GM12801 (cell line): ENCODE measurements around the gene GLIS1.

Source experiments
- TF ChIP-seq, protein P1 (sequence below): IDR thresholded peaks from one replicate; pipeline ENCODE4 v1.5.1; 2011; ENCODE audit warnings: control low read depth; ENCODE audit not compliant: insufficient read length; ENCODE audit errors: extremely low read depth

Gene GLIS1

DNA sequence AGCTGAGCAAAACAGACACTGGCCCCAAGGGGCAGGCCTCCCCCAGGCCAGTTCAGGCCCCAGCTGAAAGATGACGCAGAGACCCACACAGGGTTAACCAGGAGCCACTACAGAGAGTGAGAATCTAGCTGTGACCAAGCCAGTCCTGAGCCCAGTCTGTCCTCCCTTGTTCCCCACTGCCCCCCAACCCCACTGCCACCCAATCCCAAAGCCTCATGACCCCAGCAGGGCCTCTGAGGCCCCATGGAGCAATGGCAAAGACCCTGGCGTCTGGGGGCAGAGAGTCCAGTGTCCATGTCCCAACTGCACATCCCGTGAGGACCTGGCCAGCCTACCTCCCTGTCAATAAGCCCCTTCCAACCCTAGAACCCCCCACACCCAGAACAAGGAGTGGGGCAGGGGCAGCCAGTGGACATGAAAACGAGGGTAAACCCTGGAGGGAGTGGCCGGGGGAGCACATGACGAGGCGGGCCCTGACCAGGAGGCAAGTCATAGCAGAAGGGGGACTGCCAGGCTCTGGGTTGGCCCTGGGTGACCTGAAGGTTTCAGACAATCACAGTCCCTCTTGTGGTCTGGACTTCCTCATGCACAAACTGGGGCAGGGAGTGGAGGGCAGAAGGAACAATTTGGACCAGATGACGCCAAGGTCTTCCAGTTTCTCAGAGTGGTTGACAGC lies 100.5 kb downstream of the GLIS1 start:
- TF ChIP-seq, protein P1, sequence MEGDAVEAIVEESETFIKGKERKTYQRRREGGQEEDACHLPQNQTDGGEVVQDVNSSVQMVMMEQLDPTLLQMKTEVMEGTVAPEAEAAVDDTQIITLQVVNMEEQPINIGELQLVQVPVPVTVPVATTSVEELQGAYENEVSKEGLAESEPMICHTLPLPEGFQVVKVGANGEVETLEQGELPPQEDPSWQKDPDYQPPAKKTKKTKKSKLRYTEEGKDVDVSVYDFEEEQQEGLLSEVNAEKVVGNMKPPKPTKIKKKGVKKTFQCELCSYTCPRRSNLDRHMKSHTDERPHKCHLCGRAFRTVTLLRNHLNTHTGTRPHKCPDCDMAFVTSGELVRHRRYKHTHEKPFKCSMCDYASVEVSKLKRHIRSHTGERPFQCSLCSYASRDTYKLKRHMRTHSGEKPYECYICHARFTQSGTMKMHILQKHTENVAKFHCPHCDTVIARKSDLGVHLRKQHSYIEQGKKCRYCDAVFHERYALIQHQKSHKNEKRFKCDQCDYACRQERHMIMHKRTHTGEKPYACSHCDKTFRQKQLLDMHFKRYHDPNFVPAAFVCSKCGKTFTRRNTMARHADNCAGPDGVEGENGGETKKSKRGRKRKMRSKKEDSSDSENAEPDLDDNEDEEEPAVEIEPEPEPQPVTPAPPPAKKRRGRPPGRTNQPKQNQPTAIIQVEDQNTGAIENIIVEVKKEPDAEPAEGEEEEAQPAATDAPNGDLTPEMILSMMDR, result no peak

DNA sequence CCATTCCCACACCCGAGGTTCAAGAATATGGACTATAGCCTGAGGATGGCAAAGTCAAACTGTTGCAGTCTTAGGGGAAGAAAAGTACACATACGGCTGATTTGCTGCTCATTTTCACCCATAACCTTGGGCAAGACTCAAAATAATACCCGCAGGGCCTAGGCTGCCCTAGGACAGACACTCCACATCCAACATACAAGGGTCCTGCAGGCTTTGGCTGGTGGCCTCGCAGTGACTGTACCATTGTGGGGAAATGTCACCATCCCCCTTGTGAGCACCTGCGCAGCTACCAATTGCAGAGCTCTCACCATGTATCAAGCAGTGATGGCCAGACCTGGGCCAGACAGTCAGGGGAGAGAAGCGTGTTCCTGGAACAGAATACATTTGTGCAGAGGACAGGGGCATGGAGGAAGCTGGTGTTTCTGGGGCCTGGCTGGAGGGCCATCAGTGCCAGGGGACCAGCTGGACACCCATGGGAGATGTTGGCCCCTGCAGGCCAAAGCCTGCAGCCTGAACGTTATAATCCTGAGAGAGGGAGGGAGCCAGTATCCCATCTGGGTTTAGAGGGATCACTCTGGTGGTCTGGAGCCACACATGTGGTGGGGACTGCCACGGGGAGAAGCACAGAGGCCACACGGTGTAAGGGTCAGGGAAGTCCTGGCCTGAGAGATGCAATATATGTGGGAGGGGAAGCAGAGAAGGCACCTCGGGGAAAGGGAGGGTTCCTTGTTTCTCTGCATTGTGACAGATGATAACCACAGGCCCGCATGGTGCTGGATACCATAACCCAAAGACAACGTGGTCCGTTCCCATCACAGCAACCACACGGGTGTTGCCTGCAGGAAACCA lies 101.2 kb downstream of the GLIS1 start:
- TF ChIP-seq, protein P1, result no peak

DNA sequence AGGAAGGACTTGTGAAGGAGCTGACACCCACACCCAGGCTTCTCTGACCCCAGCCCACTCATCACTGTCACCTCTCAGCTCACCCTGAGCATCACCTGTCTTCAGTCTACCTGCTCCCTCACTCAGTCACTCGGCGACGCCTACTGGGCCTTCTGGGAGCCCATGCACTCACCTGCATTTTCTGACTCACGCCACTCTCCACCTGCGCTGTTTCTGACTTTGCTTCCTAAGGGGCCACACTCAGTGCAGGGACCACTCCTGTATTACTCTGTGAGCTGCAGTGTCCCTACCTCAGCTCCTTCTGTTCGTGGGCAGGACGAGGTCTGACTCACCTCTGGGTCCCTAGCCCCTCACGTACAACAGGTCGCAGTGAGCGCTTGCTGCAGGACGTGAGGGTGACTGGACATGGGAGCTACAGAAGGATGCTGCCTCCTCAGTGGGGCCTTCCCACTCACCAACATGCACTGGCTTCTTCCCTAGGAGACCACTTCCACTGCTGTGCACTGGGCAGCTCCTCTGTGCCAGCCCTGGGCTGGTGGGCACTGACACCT lies 102.3 kb downstream of the GLIS1 start:
- TF ChIP-seq, protein P1, result no peak

DNA sequence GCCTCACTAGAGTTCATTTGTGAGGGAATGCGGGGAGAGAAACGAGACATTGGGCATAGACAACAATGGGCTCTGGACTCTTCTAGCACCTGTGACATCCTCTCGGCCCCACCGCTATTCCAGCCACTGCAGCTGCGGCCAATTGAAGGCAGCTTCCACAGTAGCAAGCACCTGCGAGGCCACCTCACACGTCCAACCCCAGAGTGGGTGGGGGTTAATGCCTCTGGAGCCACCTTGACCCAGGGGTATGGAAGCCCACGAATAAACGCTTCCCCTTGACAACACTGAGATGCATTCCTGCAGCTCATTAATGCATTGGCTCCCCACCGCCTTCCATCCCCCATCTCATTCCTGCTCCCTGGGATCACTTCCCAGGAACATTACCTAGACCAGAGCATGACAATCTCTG lies 104.4 kb downstream of the GLIS1 start:
- TF ChIP-seq, protein P1, result no peak

DNA sequence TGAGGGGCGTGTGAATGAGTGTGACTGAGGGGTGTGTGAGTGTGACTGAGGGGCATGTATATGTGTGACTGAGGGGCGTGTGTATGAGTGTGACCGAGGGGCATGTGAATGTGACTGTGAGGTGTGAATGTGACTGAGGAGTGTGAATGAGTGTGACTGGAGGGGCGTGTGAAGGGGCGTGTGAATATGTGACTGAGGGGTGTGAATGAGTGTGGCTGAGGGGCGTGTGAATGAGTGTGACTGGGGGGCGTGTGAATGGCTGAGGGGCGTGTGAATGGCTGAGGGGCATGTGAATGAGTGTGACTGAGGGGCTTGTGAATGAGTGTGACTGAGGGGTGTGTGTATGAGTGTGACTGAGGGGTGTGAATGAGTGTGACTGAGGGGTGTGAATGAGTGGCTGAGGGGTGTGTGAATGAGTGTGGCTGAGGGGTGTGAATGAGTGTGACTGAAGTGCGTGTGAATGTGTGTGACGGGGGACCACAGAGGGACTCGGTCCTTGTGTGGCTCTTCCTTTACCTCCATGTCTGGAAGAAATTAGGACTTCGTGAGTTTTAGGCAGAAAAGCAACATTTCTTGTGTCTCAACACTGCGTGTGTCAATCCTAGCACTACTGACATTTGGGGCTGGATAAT lies 105.8 kb downstream of the GLIS1 start:
- TF ChIP-seq, protein P1, result no peak

DNA sequence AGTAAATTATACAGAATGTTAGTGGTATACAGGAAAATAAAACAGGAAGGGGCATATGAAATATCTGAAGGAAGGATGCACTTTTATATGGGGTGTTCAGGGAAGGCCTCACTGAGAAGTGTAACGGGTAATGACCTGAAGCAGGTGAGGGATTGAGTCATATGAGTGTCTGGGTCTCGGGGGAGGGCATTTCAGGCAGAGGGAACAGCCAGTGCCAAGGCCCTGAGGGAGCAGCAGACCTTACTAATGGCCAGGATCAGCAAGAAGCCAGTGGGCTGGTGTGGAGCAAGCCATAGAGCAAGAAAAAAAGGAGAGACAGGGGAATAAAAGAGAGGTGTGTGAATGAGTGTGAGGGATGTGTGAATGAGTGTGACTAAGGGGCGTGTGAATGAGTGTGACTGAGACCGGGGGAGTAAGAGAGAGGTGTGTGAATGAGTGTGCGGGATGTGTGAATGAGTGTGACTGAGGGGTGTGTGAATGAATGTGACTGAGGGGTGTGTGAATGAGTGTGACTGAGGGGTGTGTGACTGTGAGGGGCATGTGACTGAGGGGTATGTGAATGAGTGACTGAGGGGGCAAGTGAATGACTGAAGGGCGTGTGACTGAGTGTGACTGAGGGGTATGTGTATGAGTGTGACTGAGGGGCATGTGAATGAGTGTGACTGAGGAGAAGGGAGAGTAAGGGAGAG lies 107.2 kb downstream of the GLIS1 start:
- TF ChIP-seq, protein P1, result no peak
